Neural progenitor cell (in vitro differentiated cells): ENCODE measurements around the gene PI4KB. TPM values are rescaled to one million over a fixed set of nuclear protein-coding genes. Genes with fewer than 3 reads are reported as not detected.

Source experiments
- DNase-seq: peaks from one replicate; pipeline ENCODE4 v3.0.0-alpha.2; 2016; ENCODE audit warnings: low spot score
- H2AFZ ChIP-seq: fragments of 200-600 bp; sonication (generic); replicated peaks from 2 replicates; pipeline ENCODE4 v1.6.1; 2016; ENCODE audit warnings: antibody characterized with exemption
- H3F3A ChIP-seq: fragments of 200-600 bp; sonication (generic); 2 replicates; pipeline ENCODE4 v1.6.1; 2016; ENCODE audit warnings: antibody characterized with exemption, low read depth
- H3K27ac ChIP-seq: fragments of 200-600 bp; sonication (generic); 2 replicates; pipeline ENCODE4 v1.5.1; 2016; ENCODE audit warnings: mild to moderate bottlenecking
- H3K27me3 ChIP-seq: fragments of 200-600 bp; sonication (generic); 2 replicates; pipeline ENCODE4 v1.6.1; 2016; ENCODE audit warnings: mild to moderate bottlenecking, moderate library complexity
- H3K36me3 ChIP-seq: fragments of 200-600 bp; sonication (generic); 2 replicates; pipeline ENCODE4 v1.5.1; 2016
- H3K4me1 ChIP-seq: fragments of 200-600 bp; sonication (generic); 2 replicates; pipeline ENCODE4 v1.6.1; 2016; ENCODE audit warnings: mixed run types
- H3K4me2 ChIP-seq: fragments of 200-600 bp; sonication (generic); 2 replicates; pipeline ENCODE4 v1.6.1; 2016
- H3K4me3 ChIP-seq: fragments of 200-600 bp; sonication (generic); 2 replicates; pipeline ENCODE4 v1.5.1; 2016
- H3K79me2 ChIP-seq: fragments of 200-600 bp; sonication (generic); 2 replicates; pipeline ENCODE4 v1.6.1; 2016; ENCODE audit warnings: low read depth
- H3K9ac ChIP-seq: fragments of 200-600 bp; sonication (generic); 2 replicates; pipeline ENCODE4 v1.6.1; 2016
- H3K9me3 ChIP-seq: fragments of 200-600 bp; sonication (generic); 2 replicates; pipeline ENCODE4 v1.5.1; 2016; ENCODE audit warnings: low read depth
- H4K20me1 ChIP-seq: fragments of 200-600 bp; sonication (generic); 2 replicates; pipeline ENCODE4 v1.6.1; 2016; ENCODE audit warnings: low read depth
- H3K27ac Mint-ChIP-seq: 3 replicates; pipeline ENCODE4 v1.8.0; 2021; ENCODE audit warnings: mixed read lengths
- H3K27me3 Mint-ChIP-seq: 2 replicates; pipeline ENCODE4 v1.8.0; 2022; ENCODE audit warnings: low read depth, mild to moderate bottlenecking, inconsistent platforms, moderate library complexity, mixed read lengths; ENCODE audit not compliant: insufficient read depth
- H3K36me3 Mint-ChIP-seq: 3 replicates; pipeline ENCODE4 v1.8.0; 2021; ENCODE audit warnings: mixed read lengths
- H3K4me1 Mint-ChIP-seq: 3 replicates; pipeline ENCODE4 v1.8.0; 2021; ENCODE audit warnings: mixed read lengths
- H3K4me3 Mint-ChIP-seq: 3 replicates; pipeline ENCODE4 v1.8.0; 2021; ENCODE audit warnings: mild to moderate bottlenecking, moderate library complexity, mixed read lengths
- H3K9me3 Mint-ChIP-seq: 3 replicates; pipeline ENCODE4 v1.8.0; 2020; ENCODE audit warnings: mixed read lengths
- CTCF ChIP-seq: fragments of 200-600 bp; sonication (generic); IDR thresholded peaks from 2 replicates; pipeline ENCODE4 v1.5.1; 2017; ENCODE audit warnings: antibody characterized with exemption, mild to moderate bottlenecking
- EZH2 ChIP-seq: fragments of 200-600 bp; sonication (generic); IDR thresholded peaks from 2 replicates; pipeline ENCODE4 v1.6.1; 2017; ENCODE audit warnings: antibody characterized with exemption, mild to moderate bottlenecking, moderate library complexity
- EZH2phosphoT487 ChIP-seq: fragments of 200-600 bp; sonication (generic); IDR thresholded peaks from 2 replicates; pipeline ENCODE4 v1.6.1; 2017; ENCODE audit warnings: antibody characterized with exemption
- total RNA-seq: library from RNA; depleted of rRNA; stranded (reverse); fragments of >200 nt; gene quantifications from 2 replicates; pipeline ENCODE4 v1.2.3, GENCODE V29; 2015; ENCODE audit warnings: low replicate concordance

PI4KB gene
- total RNA-seq, 1 donor from 2014 or later, result 19.0 TPM

GRCh38 chr1:151259351-151259750 lies 67.9 kb downstream of the PI4KB start:
- Histone ChIP-seq H3K27ac (no peak overlapping the region), H3K4me1 (no peaks in the 10 kb centered on the region), H2AFZ (no peak overlapping the region), H3K4me3 (no peak overlapping the region), H3K9ac (no peak overlapping the region), H3K36me3 (no peaks in the 10 kb centered on the region), H3K9me3 (no peaks in the 10 kb centered on the region), H3K79me2 (peaks cover 84% of the 10 kb centered on the region), H4K20me1 (peaks cover 31% of the 10 kb centered on the region), H3K4me2 (no peak overlapping the region), H3F3A (peaks cover 3% of the 10 kb centered on the region), H3K27me3 (no peaks in the 10 kb centered on the region)
- TF ChIP-seq EZH2phosphoT487, result no peak
- TF ChIP-seq CTCF, result no peak
- no peak for TF ChIP-seq EZH2
- Mint-ChIP-seq H3K36me3 (peaks cover 12% of the 10 kb centered on the region), H3K4me3 (no peak overlapping the region), H3K4me1 (peaks cover 16% of the 10 kb centered on the region), H3K27ac (no peak overlapping the region), H3K27me3 (peaks cover 4% of the 10 kb centered on the region), H3K9me3 (peaks cover 2% of the 10 kb centered on the region)
- DNase-seq, result no peak

- peaks cover 59% of the 10 kb centered on the region for H3K79me2 ChIP-seq
- no peaks in the 10 kb centered on the region for H3K27me3 ChIP-seq
- peak overlapping the region; percentile 69 for H2AFZ ChIP-seq
- H3K27me3 Mint-ChIP-seq, result peaks cover 3% of the 10 kb centered on the region
- H3K4me2 ChIP-seq, result peak overlapping the region; percentile 92
- peaks cover 2% of the 10 kb centered on the region for H3K9me3 Mint-ChIP-seq
- DNase-seq, result peak; percentile 8
- H3K27ac Mint-ChIP-seq, result peak overlapping the region; percentile 58
- peak overlapping the region; percentile 86 for H3K4me3 ChIP-seq
- peaks cover 21% of the 10 kb centered on the region for H3F3A ChIP-seq
- TF ChIP-seq EZH2 (no peak), EZH2phosphoT487 (no peak), CTCF (no peak)
- H3K9me3 ChIP-seq, result no peaks in the 10 kb centered on the region
- peaks cover 19% of the 10 kb centered on the region for H3K4me1 Mint-ChIP-seq
- peaks cover 20% of the 10 kb centered on the region for H4K20me1 ChIP-seq
- H3K27ac ChIP-seq, result peak overlapping the region; percentile 20
- peak overlapping the region; percentile 85 for H3K9ac ChIP-seq
- no peaks in the 10 kb centered on the region for H3K36me3 ChIP-seq
- peaks cover 6% of the 10 kb centered on the region for H3K36me3 Mint-ChIP-seq
- H3K4me3 Mint-ChIP-seq, result peak overlapping the region; percentile 99
- no peaks in the 10 kb centered on the region for H3K4me1 ChIP-seq
Observed at GRCh38 chr1:151255381-151255780, 71.8 kb downstream of the PI4KB start.

- H3K9me3 ChIP-seq, result no peaks in the 10 kb centered on the region
- peak within 1 kb of the TSS; percentile 86 for H3K4me3 ChIP-seq
- peaks cover 14% of the 10 kb centered on the region for H4K20me1 ChIP-seq
- H3K9me3 Mint-ChIP-seq, result peaks cover 2% of the 10 kb centered on the region
- DNase-seq, result peak; percentile 95
- H3K27ac ChIP-seq, result peak within 1 kb of the TSS; percentile 20
- H3K27me3 Mint-ChIP-seq, result peaks cover 3% of the 10 kb centered on the region
- H3K4me2 ChIP-seq, result peak within 1 kb of the TSS; percentile 92
- H2AFZ ChIP-seq, result peak within 1 kb of the TSS; percentile 69
- TF ChIP-seq EZH2phosphoT487, result no peak
- H3K36me3 ChIP-seq, result no peaks in the 10 kb centered on the region
- peaks cover 30% of the 10 kb centered on the region for H3F3A ChIP-seq
- H3K27ac Mint-ChIP-seq, result peak within 1 kb of the TSS; percentile 97
- peaks cover 8% of the 10 kb centered on the region for H3K36me3 Mint-ChIP-seq
- peaks cover 19% of the 10 kb centered on the region for H3K4me1 Mint-ChIP-seq
- H3K4me3 Mint-ChIP-seq, result peak within 1 kb of the TSS; percentile 99
- H3K27me3 ChIP-seq, result no peaks in the 10 kb centered on the region
- H3K4me1 ChIP-seq, result no peaks in the 10 kb centered on the region
- peaks cover 51% of the 10 kb centered on the region for H3K79me2 ChIP-seq
- peak within 1 kb of the TSS; percentile 85 for H3K9ac ChIP-seq
Observed at GRCh38 chr1:151254217-151255213, 72.7 kb downstream of the PI4KB start, which contains the start of gene PSMD4. Gene PSMD4, plus strand, starts transcription at chr1:151254734. Its CDS starts 49 bp downstream, at chr1:151254783.
